Lower leg skin (tissue), 3 donors: Measurements from ENCODE around the gene PPP1R2B.

ENCODE experiments used
- CTCF ChIP-seq, 3 donors: fragments of 450-650 bp; IDR thresholded peaks; one replicate each; pipeline ENCODE4 v1.5.1; 2016; ENCODE audit warnings: antibody characterized with exemption in 3 of 3, mild to moderate bottlenecking in 3 of 3, moderate library complexity in 2 of 3
- POLR2A ChIP-seq, 2 donors: fragments of 450-650 bp; IDR thresholded peaks; one replicate each; pipeline ENCODE4 v1.6.1; 2016 to 2017; ENCODE audit warnings: antibody characterized with exemption in 2 of 2, mild to moderate bottlenecking in 1 of 2, moderate library complexity in 1 of 2

GRCh38 chr5:156835905-156836304 is 14.2 kb upstream of the PPP1R2B start:
- TF ChIP-seq CTCF (IDR thresholded peaks at IDR 0.05), result no peak
- TF ChIP-seq POLR2A (IDR thresholded peaks at IDR 0.05), result no peak
